Astrocyte of the spinal cord (primary cell): ENCODE data around the gene WDR17.

ENCODE experiments used
- DNase-seq: peaks from one replicate; pipeline ENCODE4 v3.0.0; 2011; ENCODE audit warnings: low read depth, low spot score
- H3K4me3 ChIP-seq: 2 replicates; pipeline ENCODE4 v1.5.1; 2011; ENCODE audit warnings: low read depth, mild to moderate bottlenecking, low read length, moderate library complexity
- CTCF ChIP-seq: IDR thresholded peaks from 2 replicates; pipeline ENCODE4 v1.5.1; 2012; ENCODE audit warnings: low read depth, mild to moderate bottlenecking, low read length, inconsistent platforms
- in situ Hi-C: cut with HindIII; loops from 2 replicates; pipeline ENCODE4 v1.10.0; 2017; ENCODE audit warnings: low sequenced_read_pairs

Gene WDR17

GRCh38 chr4:176107695-176108094, 42.1 kb downstream of the WDR17 start:
- TF ChIP-seq CTCF: no peak
- DNase-seq: no peak
- in situ Hi-C loops: no loop called here
- H3K4me3 ChIP-seq: no peak overlapping the region

- in situ Hi-C loops: no loop called here
Measured at GRCh38 chr4:176123710-176124407, 58.2 kb downstream of the WDR17 start.

GRCh38 chr4:176125063-176125462, 59.4 kb downstream of the WDR17 start:
- H3K4me3 ChIP-seq: no peak overlapping the region
- DNase-seq: no peak
- TF ChIP-seq CTCF: no peak
- in situ Hi-C loops: no loop called here

More at GRCh38 chr4:176123710-176124407, 58.2 kb downstream of the WDR17 start:
- no peak overlapping the region for H3K4me3 ChIP-seq
- peak; percentile 72 for TF ChIP-seq CTCF
- DNase-seq: peak; percentile 14

- in situ Hi-C loops: no loop called here
- no peak for TF ChIP-seq CTCF
- no peak for DNase-seq
- H3K4me3 ChIP-seq: no peak overlapping the region
Measured at GRCh38 chr4:176134670-176135069, 69.0 kb downstream of the WDR17 start.

DNA sequence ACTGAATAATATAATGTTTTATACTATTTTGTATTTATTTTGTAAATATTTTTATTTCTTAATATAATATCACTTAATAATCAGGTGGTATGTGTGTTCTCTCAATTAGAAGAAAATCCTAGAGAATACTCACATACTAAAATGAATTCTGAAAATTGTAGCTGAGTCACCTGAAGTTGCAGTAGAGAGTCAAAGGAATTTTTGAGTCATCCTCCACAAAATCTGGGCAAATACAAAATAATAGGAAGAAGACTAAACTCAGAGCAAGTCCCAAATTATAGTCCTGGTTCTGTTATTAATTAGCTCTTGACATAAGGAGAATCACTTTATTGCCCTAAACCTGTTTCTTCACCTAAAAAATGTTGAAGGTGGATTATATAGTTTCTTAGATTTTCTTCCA, 72.0 kb downstream of the WDR17 start:
- in situ Hi-C loops: no loop called here
- no peak for TF ChIP-seq CTCF
- peak; percentile 32 for DNase-seq

DNA sequence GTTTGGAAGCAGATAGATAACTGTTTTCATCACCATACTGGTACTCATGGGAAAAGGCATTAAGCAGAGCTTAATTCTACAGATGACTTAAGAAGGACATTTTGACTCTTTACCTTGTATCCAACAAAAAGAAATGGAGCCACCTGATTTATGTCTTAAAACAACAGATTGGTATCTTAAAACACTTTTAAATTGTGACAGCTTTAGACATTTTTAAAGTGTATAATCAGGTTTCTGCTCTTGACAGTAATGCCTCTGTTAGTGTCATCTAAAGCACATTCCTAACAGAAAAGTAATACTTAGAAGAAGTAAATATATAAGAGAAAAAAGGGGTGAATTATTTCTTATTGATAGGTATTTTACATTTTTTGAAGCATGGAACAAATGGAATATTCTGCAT, 73.9 kb downstream of the WDR17 start:
- no peak for DNase-seq
- no peak overlapping the region for H3K4me3 ChIP-seq
- no peak for TF ChIP-seq CTCF
- in situ Hi-C loops: no loop called here

More for the DNA sequence above, 72.0 kb downstream of the WDR17 start:
- no peak overlapping the region for H3K4me3 ChIP-seq
